Nephron progenitor cell (in vitro differentiated cells): ENCODE measurements around the gene GFOD1.

ENCODE experiments used
- DNase-seq: peaks from one replicate; pipeline ENCODE4 v3.0.0; 2021
- H3K27ac Mint-ChIP-seq: 2 replicates; pipeline ENCODE4 v1.8.0; 2021; ENCODE audit warnings: mild to moderate bottlenecking, moderate library complexity, mixed read lengths
- H3K27me3 Mint-ChIP-seq: 2 replicates; pipeline ENCODE4 v1.8.0; 2021; ENCODE audit warnings: mild to moderate bottlenecking, low read depth, mixed read lengths; ENCODE audit not compliant: poor library complexity
- H3K36me3 Mint-ChIP-seq: 2 replicates; pipeline ENCODE4 v1.8.0; 2021; ENCODE audit warnings: low read depth, mixed read lengths
- H3K4me1 Mint-ChIP-seq: 2 replicates; pipeline ENCODE4 v1.8.0; 2021; ENCODE audit warnings: mixed read lengths
- H3K4me3 Mint-ChIP-seq: 2 replicates; pipeline ENCODE4 v1.8.0; 2021; ENCODE audit warnings: mild to moderate bottlenecking, moderate library complexity, mixed read lengths
- H3K9me3 Mint-ChIP-seq: 2 replicates; pipeline ENCODE4 v1.8.0; 2021; ENCODE audit warnings: mild to moderate bottlenecking, moderate library complexity, mixed read lengths
- TF ChIP-seq, protein P1 (sequence below): fragments of 200-600 bp; sonication (generic); IDR thresholded peaks from 2 replicates; pipeline ENCODE4 v1.5.0; 2021; ENCODE audit warnings: antibody characterized with exemption

The GFOD1 gene

DNA sequence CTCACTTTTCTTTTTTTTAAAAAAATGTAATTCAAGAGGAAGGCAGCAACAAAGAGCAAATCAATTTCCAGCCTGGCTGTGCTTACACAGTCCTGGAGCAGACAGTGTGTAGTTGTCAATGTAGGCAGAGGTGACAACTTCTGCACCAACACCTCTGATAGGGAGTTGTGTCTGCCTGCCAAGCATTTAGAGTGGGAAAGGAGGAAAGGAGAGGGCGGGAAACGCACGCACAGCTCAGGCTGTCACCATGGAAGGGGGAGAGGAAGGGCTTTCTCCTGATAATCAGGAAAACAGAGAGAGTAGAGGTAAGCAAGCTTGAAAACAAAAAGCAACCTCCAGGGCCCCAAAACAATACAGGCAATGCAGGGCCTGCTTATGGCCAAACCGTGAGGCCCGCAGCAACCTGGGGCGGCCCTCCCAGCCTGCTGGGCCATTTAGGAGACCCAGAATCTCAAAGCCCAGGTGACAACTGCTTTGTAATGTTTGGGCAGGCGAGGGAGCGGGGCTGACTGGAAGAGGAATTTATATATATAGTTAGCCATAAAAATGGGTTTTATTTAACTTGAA is 41.5 kb upstream of the GFOD1 start:
- DNase-seq: no peak
- Mint-ChIP-seq H3K27me3 (no peaks in the 10 kb centered on the region), H3K4me3 (peak overlapping the region; percentile 37), H3K27ac (peak overlapping the region; percentile 30), H3K4me1 (peaks cover 57% of the 10 kb centered on the region), H3K36me3 (no peaks in the 10 kb centered on the region), H3K9me3 (no peaks in the 10 kb centered on the region)
- TF ChIP-seq, protein P1, sequence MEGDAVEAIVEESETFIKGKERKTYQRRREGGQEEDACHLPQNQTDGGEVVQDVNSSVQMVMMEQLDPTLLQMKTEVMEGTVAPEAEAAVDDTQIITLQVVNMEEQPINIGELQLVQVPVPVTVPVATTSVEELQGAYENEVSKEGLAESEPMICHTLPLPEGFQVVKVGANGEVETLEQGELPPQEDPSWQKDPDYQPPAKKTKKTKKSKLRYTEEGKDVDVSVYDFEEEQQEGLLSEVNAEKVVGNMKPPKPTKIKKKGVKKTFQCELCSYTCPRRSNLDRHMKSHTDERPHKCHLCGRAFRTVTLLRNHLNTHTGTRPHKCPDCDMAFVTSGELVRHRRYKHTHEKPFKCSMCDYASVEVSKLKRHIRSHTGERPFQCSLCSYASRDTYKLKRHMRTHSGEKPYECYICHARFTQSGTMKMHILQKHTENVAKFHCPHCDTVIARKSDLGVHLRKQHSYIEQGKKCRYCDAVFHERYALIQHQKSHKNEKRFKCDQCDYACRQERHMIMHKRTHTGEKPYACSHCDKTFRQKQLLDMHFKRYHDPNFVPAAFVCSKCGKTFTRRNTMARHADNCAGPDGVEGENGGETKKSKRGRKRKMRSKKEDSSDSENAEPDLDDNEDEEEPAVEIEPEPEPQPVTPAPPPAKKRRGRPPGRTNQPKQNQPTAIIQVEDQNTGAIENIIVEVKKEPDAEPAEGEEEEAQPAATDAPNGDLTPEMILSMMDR: no peak

DNA sequence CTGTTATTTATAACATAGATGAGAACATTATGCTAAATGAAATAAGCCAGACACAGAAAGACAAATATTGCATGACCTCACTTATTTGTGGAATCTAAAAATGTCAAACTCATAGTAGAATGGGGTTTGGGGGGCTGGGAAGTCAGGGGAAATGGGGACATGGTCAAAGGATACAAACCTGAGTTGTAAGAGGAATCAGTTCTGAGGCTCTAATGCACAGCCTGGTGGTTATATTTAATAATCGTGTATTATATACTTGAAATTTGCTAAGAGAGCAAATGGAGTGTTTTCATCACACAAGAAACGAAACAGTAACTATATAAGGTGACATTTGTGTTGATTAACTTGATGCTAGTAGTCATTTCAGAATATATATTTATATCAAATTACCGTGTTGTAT is 40.8 kb upstream of the GFOD1 start:
- H3K27me3 Mint-ChIP-seq: no peaks in the 10 kb centered on the region
- TF ChIP-seq, protein P1: no peak
- no peak overlapping the region for H3K4me3 Mint-ChIP-seq
- no peak for DNase-seq
- no peaks in the 10 kb centered on the region for H3K9me3 Mint-ChIP-seq
- no peaks in the 10 kb centered on the region for H3K36me3 Mint-ChIP-seq
- peaks cover 63% of the 10 kb centered on the region for H3K4me1 Mint-ChIP-seq
- peak overlapping the region; percentile 25 for H3K27ac Mint-ChIP-seq

DNA sequence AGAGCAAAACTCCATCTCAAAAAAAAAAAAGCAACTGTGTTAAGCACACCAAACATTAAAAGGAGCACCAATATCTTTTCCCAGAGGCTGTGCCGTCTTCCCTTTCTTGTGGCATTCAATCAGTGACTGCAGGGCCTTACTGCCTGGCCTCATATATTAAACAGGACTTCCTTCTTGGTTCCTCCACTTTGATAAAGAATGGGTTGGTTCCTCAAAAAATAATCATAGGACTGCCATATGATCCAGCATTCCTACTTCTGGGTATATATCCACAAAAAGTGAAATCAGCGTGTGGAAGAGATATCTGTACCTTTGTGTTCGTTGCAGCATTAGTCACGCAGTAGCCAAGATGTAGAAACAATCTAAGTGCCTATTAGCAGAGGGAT is 40.3 kb upstream of the GFOD1 start:
- Mint-ChIP-seq H3K36me3 (no peaks in the 10 kb centered on the region), H3K9me3 (no peaks in the 10 kb centered on the region), H3K4me1 (peaks cover 63% of the 10 kb centered on the region), H3K4me3 (no peak overlapping the region), H3K27ac (no peak overlapping the region), H3K27me3 (no peaks in the 10 kb centered on the region)
- no peak for DNase-seq
- TF ChIP-seq, protein P1: no peak

DNA sequence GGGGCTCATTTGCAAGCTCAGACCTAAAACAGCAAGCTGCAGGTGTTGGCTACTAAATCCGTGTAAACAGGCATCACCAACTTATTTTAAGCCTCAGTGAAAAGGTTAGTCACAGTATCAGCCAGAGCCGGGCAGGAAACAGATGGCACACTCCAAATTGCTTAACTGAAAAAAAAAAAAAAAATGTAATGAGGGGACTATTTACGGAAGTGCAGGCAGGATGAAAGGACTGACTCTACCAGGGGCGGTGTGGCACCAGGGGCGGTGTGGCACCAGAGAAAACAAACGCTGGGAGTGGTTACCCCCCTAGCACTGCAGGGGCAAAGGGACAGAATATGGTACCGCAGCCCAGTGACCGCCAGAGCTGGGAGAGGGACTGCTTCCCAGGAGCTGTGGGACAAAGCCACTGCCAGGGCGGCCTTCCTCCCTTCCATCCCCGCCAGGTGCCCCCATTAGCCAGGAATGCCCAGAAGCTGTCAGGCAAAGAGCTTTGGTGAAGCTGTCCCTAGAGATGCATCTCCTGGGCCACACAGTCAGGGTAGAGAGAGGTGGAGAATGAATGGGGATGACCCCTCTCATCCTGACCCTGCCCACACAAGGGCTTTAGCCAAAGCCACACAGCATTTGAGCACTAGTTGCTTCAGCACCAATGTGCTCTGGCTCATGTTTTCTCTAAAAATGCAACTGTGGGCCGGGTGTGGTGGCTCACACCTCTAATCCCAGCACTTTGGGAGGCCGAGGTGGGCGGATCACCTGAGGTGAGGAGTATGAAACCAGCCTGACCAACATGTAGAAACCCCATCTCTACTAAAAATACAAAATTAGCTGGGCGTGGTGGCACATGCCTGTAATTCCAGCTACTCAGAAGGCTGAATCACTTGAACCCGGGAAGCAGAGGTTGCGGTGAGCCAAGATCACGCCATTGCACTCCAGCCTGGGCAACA is 39.6 kb upstream of the GFOD1 start:
- Mint-ChIP-seq H3K9me3 (no peaks in the 10 kb centered on the region), H3K4me1 (peaks cover 60% of the 10 kb centered on the region), H3K36me3 (no peaks in the 10 kb centered on the region), H3K27ac (peak overlapping the region; percentile 22), H3K27me3 (no peaks in the 10 kb centered on the region), H3K4me3 (no peak overlapping the region)
- no peak for DNase-seq
- TF ChIP-seq, protein P1: no peak

DNA sequence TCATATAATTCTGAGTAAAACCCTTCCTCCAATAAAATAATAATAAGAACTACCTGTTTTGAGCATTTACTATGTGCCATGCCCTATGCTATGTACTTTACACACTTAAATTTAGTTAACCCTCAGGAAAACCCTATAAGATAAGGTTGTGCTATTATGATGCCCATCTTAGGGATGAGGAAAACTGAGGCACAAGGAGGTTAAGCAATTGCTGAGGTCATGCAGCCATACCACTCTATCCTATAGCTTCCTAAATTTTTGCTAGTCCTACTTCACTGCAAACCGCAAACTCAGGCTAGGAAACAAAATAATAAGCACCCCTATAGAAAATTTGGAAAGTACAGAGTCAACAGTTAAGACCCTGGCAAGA is 38.9 kb upstream of the GFOD1 start:
- H3K27me3 Mint-ChIP-seq: no peaks in the 10 kb centered on the region
- TF ChIP-seq, protein P1: no peak
- no peaks in the 10 kb centered on the region for H3K36me3 Mint-ChIP-seq
- no peaks in the 10 kb centered on the region for H3K9me3 Mint-ChIP-seq
- no peak for DNase-seq
- peaks cover 58% of the 10 kb centered on the region for H3K4me1 Mint-ChIP-seq
- H3K27ac Mint-ChIP-seq: no peak overlapping the region
- H3K4me3 Mint-ChIP-seq: no peak overlapping the region
